GM18868 (cell line): Measurements from ENCODE around the gene AURKA.
"Not testable (repeated sequence)": the region's sequence is repeated elsewhere in the genome, so short reads cannot be mapped to it uniquely, and the experiment has no call there.

ENCODE experiments used
- ATAC-seq: cut with Tn5 transposase; IDR thresholded peaks from one replicate; pipeline ENCODE4 v1.9.1; 2021; ENCODE audit warnings: mild to moderate bottlenecking, moderate library complexity; ENCODE audit not compliant: unreplicated experiment

AURKA gene

DNA sequence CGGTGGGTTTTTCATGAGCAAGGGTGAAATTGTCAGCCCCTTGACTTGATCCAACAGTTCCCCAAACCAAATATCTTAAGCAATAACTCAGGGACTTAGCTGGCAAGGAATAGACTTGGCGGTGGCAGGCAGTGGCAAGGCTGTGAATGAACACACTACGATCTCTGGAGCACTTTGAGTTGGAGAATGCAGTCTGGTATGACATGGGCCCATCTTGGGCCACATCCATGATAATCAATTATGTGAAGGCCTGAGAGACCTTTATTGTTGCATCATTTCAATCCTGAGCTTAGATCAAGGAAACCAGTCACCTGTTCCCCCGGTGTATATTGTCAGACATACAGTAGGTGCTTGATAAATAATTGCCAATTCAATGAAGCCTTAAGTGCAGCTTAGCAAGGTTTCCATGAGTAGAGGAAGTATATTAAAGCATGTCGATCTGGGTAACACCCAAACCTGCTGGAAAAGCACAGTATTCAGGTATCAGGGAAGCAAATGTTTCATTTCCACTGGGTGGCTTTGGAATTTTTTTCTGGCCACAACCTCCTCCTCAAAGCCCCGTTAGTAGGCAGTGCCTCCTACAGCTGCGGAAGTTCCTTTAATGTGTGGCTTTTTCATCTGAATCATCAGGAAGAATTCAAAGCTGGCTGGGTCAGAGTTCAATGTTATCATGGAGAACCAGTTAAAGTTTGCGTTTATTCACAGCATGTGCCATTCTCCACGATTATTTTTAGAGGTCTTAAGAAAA lies 30.2 kb upstream of the AURKA start:
- ATAC-seq, result no peak

DNA sequence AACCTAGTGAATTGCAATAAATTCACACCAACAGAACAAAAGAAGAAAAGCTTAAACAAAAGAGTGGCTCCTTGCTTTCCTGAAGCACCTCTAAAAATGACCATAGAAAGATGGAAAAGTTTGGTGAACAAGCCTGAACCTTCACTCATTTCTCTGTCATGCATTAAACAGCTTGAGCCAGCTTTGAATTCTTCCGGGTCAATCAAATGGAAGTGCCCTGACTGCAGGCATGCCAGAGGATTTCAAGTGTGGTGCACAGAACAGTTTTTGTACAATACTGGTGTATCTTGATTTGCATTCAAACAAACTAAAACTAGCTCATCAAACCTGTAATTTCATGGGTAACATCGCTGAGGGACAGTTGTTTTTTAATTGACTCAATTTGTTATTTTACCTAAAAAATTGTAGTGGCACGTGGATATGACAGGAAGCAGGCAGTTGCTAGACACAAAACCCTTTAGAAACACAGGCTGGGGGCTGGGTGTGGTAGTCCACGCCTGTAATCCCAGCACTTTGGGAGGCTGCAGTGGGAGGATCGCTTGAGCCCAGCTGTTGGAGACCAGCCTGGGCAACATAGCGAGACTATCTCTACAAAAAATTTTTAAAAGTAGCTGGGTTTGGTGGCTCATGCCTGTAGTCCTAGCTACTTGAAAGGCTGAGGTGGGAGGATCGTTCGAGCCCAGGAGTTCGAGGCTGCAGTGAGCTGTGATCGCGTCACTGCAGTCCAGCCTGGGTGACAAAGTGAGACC lies 29.1 kb upstream of the AURKA start:
- no peak for ATAC-seq

DNA sequence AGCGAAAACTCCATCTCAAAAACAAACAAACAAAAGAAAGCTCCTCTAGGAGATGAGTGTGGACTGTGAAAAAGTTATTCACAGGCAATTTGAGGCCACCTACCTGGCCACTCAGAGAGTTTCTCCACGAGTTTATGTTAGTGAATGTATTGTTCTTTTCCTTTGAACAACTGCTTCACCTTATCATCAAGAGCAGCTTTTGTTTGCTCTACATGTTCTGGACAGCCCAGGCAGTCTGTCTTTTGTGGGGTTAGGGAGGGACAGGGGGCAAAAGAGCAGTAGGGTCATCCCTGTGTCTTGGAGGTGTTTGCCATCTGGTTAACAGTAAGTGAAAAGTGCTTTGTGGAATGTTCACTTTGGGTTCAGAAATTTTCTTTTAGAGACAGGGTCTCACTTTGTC lies 28.0 kb upstream of the AURKA start:
- no peak for ATAC-seq

DNA sequence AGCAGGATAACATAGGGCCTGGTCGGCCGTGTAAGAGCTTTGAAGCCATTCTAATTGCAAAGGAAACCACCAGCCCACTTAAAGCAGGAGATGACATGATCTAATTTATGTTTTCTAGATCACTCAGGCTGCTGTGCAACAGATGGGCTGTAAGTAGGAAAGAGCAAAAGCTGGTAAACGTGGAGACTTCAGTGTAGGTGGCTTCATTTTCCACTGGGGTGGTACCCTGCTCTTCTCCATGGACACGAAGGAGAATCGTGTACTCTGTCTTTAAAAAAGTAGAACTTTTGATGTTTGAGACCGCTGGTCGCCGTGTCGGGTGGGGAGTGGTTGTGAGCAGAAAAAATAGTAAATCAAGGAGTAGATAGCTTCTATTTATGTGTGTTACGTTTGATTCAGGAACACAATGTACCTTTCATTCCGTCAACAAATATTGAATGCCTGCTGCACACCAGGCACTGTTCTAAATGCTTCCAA lies 26.4 kb upstream of the AURKA start:
- no peak for ATAC-seq

DNA sequence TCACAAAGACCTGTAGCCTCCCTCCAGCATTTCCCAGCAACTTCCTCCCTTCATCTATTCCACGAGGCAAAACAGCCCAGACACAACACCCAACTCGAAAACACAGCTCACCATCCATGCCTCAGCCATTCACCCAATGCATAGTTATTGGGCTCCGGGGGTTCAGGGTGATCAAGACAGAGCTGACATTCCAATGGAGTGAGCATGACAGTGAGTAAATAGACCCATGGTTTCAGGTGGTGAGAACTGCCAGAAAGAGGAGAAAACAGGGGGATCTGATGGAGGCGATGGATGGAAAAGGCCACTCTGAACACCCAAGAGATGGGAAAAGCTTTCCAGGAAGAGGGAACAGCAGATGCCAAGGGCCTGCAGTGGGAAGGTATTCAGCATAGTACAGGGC lies 25.9 kb upstream of the AURKA start:
- ATAC-seq, result no peak

DNA sequence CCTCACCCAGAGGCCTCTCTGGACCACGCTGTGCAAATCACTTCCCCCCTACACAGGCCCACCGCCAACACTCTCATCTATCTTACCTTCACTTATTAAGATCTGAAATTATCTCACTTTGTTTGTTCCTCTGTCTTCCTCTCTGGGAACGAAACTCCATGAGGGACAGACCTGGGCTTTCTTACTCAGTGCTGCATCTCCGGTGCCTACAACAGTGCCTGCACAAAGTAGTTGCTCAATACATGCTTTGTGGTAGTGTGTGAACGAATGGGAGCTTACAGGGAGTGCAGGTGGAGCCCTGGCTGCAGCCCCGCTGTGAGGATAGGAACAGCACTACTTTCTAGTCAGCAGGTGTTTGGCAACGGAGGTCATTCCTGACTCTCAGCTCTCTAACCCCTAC lies 25.4 kb upstream of the AURKA start:
- no peak for ATAC-seq

DNA sequence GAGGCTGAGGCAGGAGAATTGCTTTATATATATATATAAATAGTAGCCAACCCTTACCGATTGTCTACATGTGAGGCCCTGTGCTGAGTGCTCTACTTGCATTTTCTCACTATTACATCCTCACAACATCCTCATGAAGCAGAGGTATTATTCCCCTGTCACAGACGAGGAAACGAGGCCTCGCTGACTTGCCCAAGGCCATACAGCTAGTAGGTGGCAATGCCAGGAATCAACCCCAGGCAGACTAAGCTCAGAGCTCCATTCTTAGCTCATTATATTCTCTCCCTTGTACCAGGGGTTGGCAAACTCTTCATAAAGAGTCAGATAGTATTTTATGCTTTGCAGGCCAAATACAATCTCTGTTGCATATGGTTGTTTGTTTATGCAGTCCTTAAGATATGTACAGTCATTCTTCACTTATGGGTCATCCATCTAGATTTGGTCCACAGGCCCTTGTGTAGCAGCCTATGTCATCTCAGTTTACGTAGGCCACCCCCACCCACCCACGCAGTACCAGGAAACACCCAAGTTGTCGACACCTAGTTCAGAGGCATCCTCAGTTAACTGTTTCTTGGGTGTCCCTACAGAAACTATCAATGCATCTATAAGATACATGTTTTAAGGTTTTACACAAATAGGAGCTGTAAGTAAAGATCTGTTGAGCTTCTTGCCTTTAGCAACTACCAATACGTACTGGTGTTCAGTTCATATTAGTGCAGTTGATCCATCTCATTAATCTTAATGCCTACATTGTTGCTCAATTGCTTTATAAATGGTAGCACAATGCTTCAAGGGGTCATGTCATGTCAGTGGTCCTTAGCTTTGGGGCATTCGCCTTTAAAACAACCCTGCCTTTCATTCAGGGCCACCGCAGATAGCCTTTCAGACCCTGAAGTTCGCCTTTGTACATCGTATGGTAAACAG lies 23.1 kb upstream of the AURKA start:
- no peak for ATAC-seq

DNA sequence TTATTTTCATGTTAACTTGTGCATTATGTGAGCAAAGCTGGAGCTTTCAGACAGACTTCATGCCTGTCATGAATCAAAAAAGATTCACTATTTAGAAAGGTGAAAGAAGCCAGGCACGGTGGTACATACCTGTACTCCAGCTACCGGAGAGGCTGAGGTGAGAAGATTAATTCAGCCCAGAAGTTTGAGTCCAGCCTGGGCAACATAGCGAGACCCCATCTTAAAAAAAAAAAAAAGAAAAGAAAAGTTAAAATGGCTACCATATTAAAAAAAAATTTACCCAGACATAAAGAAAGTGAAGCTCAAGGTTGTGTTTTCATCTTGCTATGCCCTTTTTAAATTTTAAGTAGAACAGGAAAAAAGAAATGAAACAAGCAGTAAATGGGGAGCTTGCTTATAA lies 20.9 kb upstream of the AURKA start:
- no peak for ATAC-seq

DNA sequence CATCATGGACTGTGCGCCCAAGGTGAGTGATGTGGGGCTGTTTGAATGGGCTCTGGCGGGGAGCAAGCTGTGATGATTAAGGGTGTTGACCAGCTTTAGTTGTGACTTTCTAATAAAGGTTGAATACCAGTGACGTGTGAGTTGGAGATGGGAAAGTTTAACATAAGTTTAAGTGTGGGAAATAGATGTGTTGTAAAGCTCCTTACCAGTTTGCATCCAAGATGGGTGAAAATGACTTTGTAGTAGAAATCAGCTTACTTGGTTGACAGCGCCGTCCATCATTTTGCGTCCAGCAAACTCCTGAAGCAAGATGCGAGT lies 20.4 kb upstream of the AURKA start:
- no peak for ATAC-seq

DNA sequence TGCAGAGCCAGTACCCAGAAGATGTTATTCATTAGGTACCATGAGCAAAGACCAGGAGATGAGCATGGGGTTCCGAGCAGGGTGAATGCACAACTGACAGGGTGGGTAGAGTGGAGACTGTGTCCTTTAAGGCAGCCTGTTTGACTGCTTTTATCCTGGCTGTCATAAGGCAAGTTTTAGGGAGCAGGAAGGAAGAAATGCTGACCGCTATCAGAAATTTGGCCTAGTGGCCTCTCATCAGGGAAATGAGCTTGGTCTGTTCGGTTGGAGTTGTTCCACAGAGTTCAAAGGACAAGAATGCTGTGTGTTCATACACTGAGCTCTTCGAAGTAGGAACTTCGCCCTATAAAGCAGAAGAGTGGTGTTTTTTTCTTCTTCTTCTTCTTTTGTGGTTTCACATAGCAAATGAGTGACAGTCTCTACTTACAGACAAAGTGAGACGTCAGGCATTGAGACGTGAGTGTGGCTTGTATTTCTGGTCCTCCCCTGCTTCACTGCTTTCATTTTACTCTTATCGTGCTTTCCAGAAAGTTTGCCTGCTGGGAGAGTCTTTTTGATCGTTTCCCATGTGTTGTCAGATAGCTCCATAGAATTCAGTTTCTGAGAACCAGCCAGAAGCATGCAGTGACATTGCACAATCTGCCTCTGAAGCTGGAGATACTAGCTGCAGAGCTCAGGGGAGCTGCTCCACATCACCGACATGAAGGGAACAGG lies 19.9 kb upstream of the AURKA start, which contains the start of gene CASS4:
Gene CASS4, plus strand, starts transcription at position 502 of the 714 bp plus-strand sequence. Its CDS starts 199 bp downstream, at position 701.
- peak; percentile 83 for ATAC-seq

DNA sequence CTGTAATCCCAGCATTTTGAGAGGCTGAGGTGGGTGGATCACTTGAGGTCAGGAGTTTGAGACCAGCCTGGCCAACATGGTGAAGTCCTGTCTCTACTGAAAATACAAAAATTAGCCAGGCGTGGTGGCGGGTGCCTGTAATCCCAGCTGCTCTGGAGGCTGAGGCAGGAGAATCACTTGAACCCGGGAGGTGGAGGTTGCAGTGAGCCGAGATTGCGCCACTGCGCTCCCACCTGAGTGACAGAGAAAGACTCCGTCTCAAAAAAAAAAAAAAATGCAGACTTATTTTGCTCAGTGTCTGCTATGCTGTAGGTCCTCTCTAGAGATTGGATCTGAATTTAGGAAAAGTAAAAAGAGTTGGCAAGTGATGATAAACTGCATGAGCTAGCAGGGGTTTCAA lies 19.3 kb upstream of the AURKA start:
- ATAC-seq, result not testable (repeated sequence)

DNA sequence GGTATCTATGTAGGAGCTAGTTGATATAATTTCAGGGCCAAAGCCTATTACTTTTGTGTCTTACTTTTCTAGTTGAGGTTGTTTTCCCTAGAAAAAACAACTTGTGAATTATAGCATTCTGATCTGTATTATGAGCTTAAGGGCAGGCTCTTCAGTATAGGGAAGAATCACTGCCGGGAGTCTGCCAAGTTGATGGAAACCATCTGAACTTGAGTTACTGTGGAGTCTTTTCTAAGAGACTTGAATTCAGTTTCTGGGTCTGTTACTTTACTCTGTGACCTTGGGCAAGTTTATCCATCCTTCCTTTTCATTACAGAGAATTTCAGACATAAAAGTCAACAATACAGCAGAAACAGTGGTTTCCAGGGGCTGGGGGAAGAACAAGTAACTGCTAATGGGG lies 17.9 kb upstream of the AURKA start:
- ATAC-seq, result no peak

DNA sequence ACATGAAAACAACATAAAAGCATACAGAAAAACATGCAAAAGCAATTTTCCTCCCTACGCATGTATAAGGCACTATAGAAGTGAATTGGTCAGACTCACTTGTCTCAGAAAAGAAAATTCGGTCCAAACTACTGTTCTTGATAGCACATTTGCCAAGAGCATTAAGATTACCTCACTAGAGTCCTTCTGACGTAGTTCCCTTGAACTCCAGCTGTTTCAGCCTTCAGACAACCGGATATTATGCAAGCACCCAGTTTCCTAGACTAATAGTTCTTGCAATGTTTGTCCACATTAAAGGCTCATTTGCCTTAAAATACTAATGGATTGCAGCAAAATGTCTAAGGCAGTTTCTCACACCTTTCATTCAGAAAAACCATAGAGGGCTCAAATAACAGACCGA lies 17.5 kb upstream of the AURKA start:
- no peak for ATAC-seq

DNA sequence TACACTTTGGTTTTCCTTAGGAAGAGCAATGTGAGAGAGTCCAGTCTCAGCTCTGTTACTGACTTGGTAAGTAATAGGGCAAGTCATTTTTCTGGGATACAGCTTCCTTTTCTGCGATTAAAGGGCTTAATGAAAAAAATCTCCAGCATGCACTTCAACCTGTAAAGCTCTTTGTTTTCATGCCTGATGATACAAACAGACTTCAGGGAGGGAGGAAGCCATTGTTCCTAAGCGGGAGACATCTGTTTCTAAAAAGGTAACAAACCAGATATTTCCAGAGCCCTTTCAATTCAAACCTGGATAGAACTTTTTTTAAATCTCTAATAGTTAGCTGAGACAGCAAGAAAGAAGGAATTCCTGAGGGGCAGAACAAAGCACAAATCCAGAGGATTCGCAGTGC lies 14.9 kb upstream of the AURKA start:
- ATAC-seq, result no peak

DNA sequence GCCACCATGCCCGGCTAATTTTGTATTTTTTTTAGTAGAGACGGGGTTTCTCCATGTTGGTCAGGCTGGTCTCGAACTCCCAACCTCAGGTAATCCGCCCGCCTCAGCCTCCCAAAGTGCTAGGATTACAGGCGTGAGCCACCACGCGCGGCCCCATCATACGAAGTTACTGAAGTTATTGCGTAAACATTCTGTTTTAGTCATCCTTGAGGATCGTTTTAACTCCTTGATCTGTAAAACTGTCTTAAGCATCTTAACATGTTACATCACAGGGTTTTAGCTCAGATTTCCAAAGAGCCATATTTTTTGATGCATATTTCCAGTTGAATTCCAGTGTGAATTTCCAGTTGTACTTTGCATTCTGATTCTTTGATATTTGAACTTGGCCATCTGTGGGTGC lies 13.3 kb upstream of the AURKA start:
- not testable (repeated sequence) for ATAC-seq

DNA sequence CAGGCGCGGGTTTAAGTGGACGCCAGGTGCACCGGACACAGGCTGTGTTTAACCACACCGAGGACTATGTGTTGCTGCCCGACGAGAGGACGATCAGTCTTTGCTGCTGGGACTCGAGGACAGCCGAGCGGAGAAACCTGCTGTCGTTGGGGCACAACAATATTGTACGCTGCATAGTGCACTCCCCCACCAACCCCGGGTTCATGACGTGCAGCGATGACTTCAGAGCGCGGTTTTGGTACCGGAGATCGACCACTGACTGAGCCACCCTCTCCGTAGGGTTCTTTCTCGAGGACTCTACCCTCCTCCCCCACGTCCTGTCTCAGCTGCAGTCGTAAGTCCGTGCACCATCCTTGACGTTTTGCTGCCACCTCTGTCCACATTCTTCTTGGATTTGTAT lies 11.4 kb upstream of the AURKA start:
- ATAC-seq, result no peak

DNA sequence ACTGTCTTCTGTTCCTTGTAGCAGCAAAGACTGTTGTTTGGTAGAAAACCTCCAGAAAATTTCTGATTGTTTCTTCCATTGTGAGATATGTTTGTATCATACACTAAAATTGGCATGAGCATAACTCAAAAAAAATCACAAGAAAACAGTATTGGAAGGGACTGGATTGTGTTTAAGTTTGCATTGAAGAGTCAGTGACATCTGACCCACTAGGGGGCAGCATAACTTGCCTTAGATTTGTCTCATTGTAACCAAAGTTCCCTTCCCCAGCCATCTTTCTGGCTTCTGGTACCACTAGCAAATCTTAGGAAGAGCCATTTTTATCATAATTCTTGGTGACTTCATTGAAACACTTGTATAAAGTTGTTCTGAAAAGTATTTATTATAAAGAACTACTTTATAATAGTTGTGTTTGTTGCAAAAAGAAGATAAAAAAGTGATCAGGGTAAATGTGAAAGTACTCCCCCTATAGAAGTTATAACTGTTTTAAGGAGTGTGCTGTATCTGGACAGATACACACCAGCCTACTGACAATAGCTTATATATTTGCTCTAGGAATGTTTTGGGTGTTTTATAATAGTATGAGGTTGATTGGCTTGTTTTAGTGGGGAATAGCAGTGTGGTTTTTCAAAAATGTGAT lies 8.1 kb upstream of the AURKA start:
- ATAC-seq, result peak; percentile 79

DNA sequence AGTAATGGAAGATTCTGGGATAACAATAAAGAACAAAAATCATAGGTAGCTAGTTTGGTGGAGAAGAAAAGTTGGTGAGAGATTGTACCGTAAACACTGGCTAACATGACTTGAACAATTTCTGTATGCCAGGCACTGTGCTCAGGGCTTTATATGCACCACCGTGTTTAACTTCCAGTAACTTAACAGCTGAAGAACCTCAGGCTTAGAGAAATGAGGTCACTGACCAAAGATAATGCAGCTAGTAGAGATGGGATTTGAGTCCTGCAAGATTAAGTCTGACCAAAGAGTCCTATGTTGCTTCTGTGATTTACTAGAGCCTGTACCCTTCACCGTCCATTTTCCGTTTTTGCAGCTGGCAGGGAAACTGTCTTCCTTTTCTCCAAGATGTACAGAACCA lies 3.2 kb upstream of the AURKA start:
- no peak for ATAC-seq

DNA sequence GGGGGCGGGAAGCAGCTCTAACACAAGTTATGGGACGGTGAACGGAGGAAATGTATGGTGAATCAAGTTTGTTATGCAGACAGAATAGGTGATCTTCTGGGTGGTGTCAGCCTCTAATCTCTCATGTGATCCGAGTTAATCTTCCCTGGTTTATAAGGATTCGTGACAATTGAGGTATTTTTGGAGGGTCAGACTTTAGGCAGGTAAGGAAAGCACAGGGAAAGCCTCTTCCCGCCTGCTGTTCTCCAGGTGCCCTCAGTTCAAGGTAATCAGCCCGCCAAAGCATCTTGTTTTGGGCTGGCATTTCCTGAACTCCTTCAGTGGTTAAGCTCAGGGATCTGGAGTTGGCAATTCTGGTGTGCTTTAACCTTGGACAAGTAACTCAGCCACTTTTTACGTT lies 1.6 kb upstream of the AURKA start:
- ATAC-seq, result no peak

DNA sequence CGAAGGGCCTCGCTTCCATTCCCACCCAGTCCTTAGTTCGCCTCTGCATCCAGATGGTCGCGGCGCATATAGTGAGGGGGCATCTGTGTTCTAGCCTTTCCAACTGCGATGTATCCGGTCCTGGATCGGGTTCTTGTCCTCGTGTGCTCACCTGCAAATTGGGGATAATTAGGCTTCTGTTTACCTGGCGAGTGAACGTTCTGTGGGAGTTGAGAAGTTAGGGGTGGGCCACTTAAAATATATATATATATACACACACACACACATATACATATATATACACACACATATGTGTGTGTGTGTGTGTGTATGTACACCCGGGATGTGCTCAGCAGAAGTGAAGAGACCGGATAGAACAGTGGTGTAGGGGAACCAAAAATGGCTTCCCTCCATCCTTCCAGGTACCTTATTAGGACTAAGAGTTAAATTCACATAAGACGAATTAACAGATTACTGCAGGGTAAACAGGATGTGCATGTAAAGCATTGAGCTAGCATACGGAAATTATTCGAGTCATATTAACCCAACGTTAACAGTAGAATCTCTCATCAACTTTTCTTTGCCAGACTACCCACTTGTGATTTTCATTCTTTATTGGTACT lies 967 bp upstream of the AURKA start:
- no peak for ATAC-seq
